H1 (cell line): ENCODE measurements around the gene SLC35F3. TPM values are rescaled to one million over a fixed set of nuclear protein-coding genes. Genes with fewer than 3 reads are reported as not detected.

Experiments
- CTCF ChIA-PET: fragments of 300-600 bp; sonication (Branson Sonifier 250); formaldehyde crosslinking; loops from one replicate; lab custom pipeline; 2021; ENCODE audit not compliant: partially characterized antibody; lab: Charles Lee
- POLR2A ChIA-PET: fragments of 300-600 bp; sonication (Branson Sonifier 250); formaldehyde crosslinking; loops from one replicate; lab custom pipeline; 2021; ENCODE audit warnings: inconsistent platforms; ENCODE audit not compliant: partially characterized antibody; lab: Charles Lee
- DNase-seq, 2 experiments: peaks; one replicate each; pipeline versions ENCODE4 v3.0.0 to v3.0.0-alpha.2; 2010 to 2022; ENCODE audit warnings: low spot score in 2 of 2, low read depth in 1 of 2, mixed read lengths in 1 of 2
- FAIRE-seq: peaks from 2 replicates; lab custom pipeline; 2011; peaks lifted over from hg19 to GRCh38; lab: Jason Lieb, UNC
- H2AFZ ChIP-seq: 2 replicates; pipeline ENCODE4 v1.8.1; 2012; ENCODE audit warnings: low read length, inconsistent platforms
- H2AK5ac ChIP-seq: 2 replicates; pipeline ENCODE4 v1.6.1; 2013; ENCODE audit warnings: low read depth, low read length
- H2BK120ac ChIP-seq: replicated peaks from 2 replicates; pipeline ENCODE3; 2013; ENCODE audit warnings: low read depth, low read length, inconsistent platforms
- H2BK12ac ChIP-seq: 2 replicates; pipeline ENCODE4 v1.6.1; 2013; ENCODE audit warnings: low read depth, low read length
- H2BK15ac ChIP-seq: 2 replicates; pipeline ENCODE4 v1.6.1; 2013; ENCODE audit warnings: low read length
- H2BK20ac ChIP-seq: 2 replicates; pipeline ENCODE4 v1.6.1; 2013; ENCODE audit warnings: low read length
- H2BK5ac ChIP-seq: 2 replicates; pipeline ENCODE4 v1.6.1; 2013; ENCODE audit warnings: low read depth, low read length
- H3K14ac ChIP-seq: 2 replicates; pipeline ENCODE4 v1.6.1; 2013; ENCODE audit warnings: inconsistent platforms; ENCODE audit not compliant: insufficient read length
- H3K18ac ChIP-seq: 2 replicates; pipeline ENCODE4 v1.6.1; 2013; ENCODE audit warnings: low read length; ENCODE audit errors: extremely low read depth
- H3K23ac ChIP-seq: 2 replicates; pipeline ENCODE4 v1.6.1; 2013; ENCODE audit warnings: inconsistent platforms; ENCODE audit not compliant: insufficient read length
- H3K23me2 ChIP-seq: 2 replicates; pipeline ENCODE4 v1.6.1; 2013; ENCODE audit warnings: low read depth, low read length
- H3K27ac ChIP-seq: 2 replicates; pipeline ENCODE4 v1.6.1; 2011; ENCODE audit warnings: low read depth, low read length, inconsistent platforms
- H3K27me3 ChIP-seq, 4 experiments: replicated peaks in 1 of 4; 1 replicate in 1 of 4; 2 replicates in 3 of 4; pipeline versions ENCODE4 v1.6.1 to v1.8.1; 2011 to 2013; ENCODE audit warnings: low read length in 3 of 4, mild to moderate bottlenecking in 3 of 4, inconsistent platforms in 2 of 4, mixed read lengths in 2 of 4, moderate library complexity in 1 of 4; ENCODE audit not compliant: control insufficient read depth in 3 of 4, insufficient read depth in 3 of 4; ENCODE audit errors: extremely low read depth in 1 of 4
- H3K36me3 ChIP-seq, 4 experiments: 2 replicates each; pipeline versions ENCODE4 v1.6.1 to v1.8.1; 2011 to 2013; ENCODE audit warnings: mild to moderate bottlenecking in 4 of 4, low read length in 3 of 4, moderate library complexity in 2 of 4, control low read depth in 1 of 4, inconsistent platforms in 1 of 4; ENCODE audit not compliant: insufficient read depth in 4 of 4, control insufficient read depth in 2 of 4
- H3K4ac ChIP-seq: replicated peaks from 2 replicates; pipeline ENCODE3; 2013; ENCODE audit warnings: low read length, low read depth, mixed read lengths, inconsistent platforms; ENCODE audit not compliant: insufficient read length
- H3K4me1 ChIP-seq, 4 experiments: replicated peaks in 1 of 4; 1 replicate in 1 of 4; 2 replicates in 3 of 4; pipeline versions ENCODE4 v1.6.1 to v1.8.1; 2011 to 2013; ENCODE audit warnings: low read length in 3 of 4, inconsistent platforms in 2 of 4, mixed read lengths in 1 of 4; ENCODE audit not compliant: insufficient read depth in 4 of 4, control insufficient read depth in 3 of 4
- H3K4me2 ChIP-seq, 2 experiments: 2 replicates each; pipeline versions ENCODE4 v1.6.1 to v1.8.1; 2011 to 2013; ENCODE audit warnings: low read depth in 2 of 2, low read length in 2 of 2, control low read depth in 1 of 2, inconsistent platforms in 1 of 2, mild to moderate bottlenecking in 1 of 2; ENCODE audit not compliant: insufficient read depth in 1 of 2
- H3K4me3 ChIP-seq, 4 experiments: fragments of 200-600, 300-600 bp in 1 of 4; sonication (generic), shearing (Covaris generic), sonication (Bioruptor Twin) in 1 of 4; 2 replicates each; pipeline versions ENCODE4 v1.5.1 to v1.8.1; 2011 to 2016; ENCODE audit warnings: low read length in 4 of 4, low read depth in 3 of 4, control low read depth in 2 of 4, inconsistent platforms in 2 of 4, mild to moderate bottlenecking in 2 of 4, mixed read lengths in 1 of 4, moderate library complexity in 1 of 4; ENCODE audit not compliant: insufficient read depth in 2 of 4; ENCODE audit errors: extremely low read depth in 1 of 4
- H3K56ac ChIP-seq: replicated peaks from 2 replicates; pipeline ENCODE3; 2013; ENCODE audit warnings: low read depth, mild to moderate bottlenecking, mixed read lengths, low read length, inconsistent platforms; ENCODE audit not compliant: insufficient read length
- H3K79me1 ChIP-seq: 2 replicates; pipeline ENCODE4 v1.6.1; 2013; ENCODE audit warnings: low read depth, low read length, control low read depth
- H3K79me2 ChIP-seq, 2 experiments: 2 replicates each; pipeline versions ENCODE4 v1.6.1 to v1.8.1; 2012 to 2013; ENCODE audit warnings: low read length in 2 of 2, mild to moderate bottlenecking in 2 of 2, inconsistent platforms in 1 of 2; ENCODE audit not compliant: insufficient read depth in 2 of 2, control insufficient read depth in 1 of 2
- H3K9ac ChIP-seq, 4 experiments: replicated peaks in 1 of 4; 1 replicate in 1 of 4; 2 replicates in 3 of 4; pipeline versions ENCODE4 v1.6.1 to v1.8.1; 2011 to 2013; ENCODE audit warnings: low read depth in 3 of 4, low read length in 3 of 4, control low read depth in 2 of 4, mild to moderate bottlenecking in 2 of 4, moderate library complexity in 2 of 4, inconsistent platforms in 1 of 4; ENCODE audit errors: extremely low read depth in 1 of 4
- H3K9me3 ChIP-seq, 2 experiments: 2 replicates each; pipeline versions ENCODE4 v1.6.1 to v1.8.1; 2012 to 2013; ENCODE audit warnings: mild to moderate bottlenecking in 2 of 2, moderate library complexity in 2 of 2, control low read depth in 1 of 2, inconsistent platforms in 1 of 2, low read depth in 1 of 2, low read length in 1 of 2, mixed read lengths in 1 of 2; ENCODE audit not compliant: insufficient read depth in 2 of 2
- H4K20me1 ChIP-seq, 2 experiments: replicated peaks in 1 of 2; 2 replicates each; pipeline versions ENCODE3 to v1.8.1; 2011 to 2013; ENCODE audit warnings: inconsistent platforms in 2 of 2, low read length in 2 of 2, mild to moderate bottlenecking in 1 of 2; ENCODE audit not compliant: insufficient read depth in 2 of 2, control insufficient read depth in 1 of 2
- H4K5ac ChIP-seq: 2 replicates; pipeline ENCODE4 v1.6.1; 2013; ENCODE audit warnings: low read length, low read depth, mixed read lengths, inconsistent platforms; ENCODE audit not compliant: insufficient read length
- H4K8ac ChIP-seq: 2 replicates; pipeline ENCODE4 v1.8.0; 2013; ENCODE audit warnings: mild to moderate bottlenecking, moderate library complexity, low read length, inconsistent platforms; ENCODE audit not compliant: insufficient read depth; ENCODE audit errors: extremely low read depth
- H4K91ac ChIP-seq: replicated peaks from 2 replicates; pipeline ENCODE3; 2013; ENCODE audit warnings: low read length, mixed read lengths, inconsistent platforms; ENCODE audit not compliant: insufficient read length
- CBX5 ChIP-seq: fragments of 300-800, 300-1000 bp; sonication (generic); IDR thresholded peaks from 2 replicates; pipeline ENCODE4 v1.7.1; 2016; ENCODE audit warnings: antibody characterized with exemption, low read length, low read depth
- KDM1A ChIP-seq: fragments of 200-600, 300-600 bp; sonication (generic); IDR thresholded peaks from 2 replicates; pipeline ENCODE4 v1.7.1; 2016; ENCODE audit warnings: mild to moderate bottlenecking, low read length, borderline replicate concordance
- PHF8 ChIP-seq: fragments of 200-600 bp; sonication (generic); conservative IDR thresholded peaks from 2 replicates; pipeline ENCODE4 v1.7.1; 2012; ENCODE audit warnings: low read depth, mild to moderate bottlenecking, inconsistent platforms, low read length, moderate library complexity
- SAP30 ChIP-seq: fragments of 300-600 bp; sonication (generic); IDR thresholded peaks from 2 replicates; pipeline ENCODE4 v1.7.1; 2012; ENCODE audit warnings: low read length, moderate library complexity, mild to moderate bottlenecking, inconsistent platforms; ENCODE audit not compliant: insufficient read depth, insufficient replicate concordance
- SRF ChIP-seq: IDR thresholded peaks from 2 replicates; pipeline ENCODE4 v1.6.1; 2011; ENCODE audit warnings: mild to moderate bottlenecking, low read depth, low read length, moderate library complexity
- TEAD4 ChIP-seq: IDR thresholded peaks from 2 replicates; pipeline ENCODE4 v1.6.1; 2012; ENCODE audit warnings: low read depth, low read length, inconsistent platforms, mixed read lengths
- WGBS, 2 experiments: shearing (Covaris generic) in 1 of 2; methylation state at CpG; one replicate each; pipeline versions ENCODE4 v1.1.6 to v1.1.7; 2013 to 2015; ENCODE audit warnings: low lambda C conversion rate in 2 of 2, mixed read lengths in 2 of 2, inconsistent platforms in 1 of 2, low coverage in 1 of 2, missing lambda C conversion rate in 1 of 2; ENCODE audit not compliant: insufficient replicate concordance in 2 of 2, insufficient coverage in 1 of 2, insufficient read length in 1 of 2; ENCODE audit errors: extremely low coverage in 1 of 2, missing lambda C conversion rate in 1 of 2; 5-methylcytosine and 5-hydroxymethylcytosine counted together
- polyA plus RNA-seq, 7 experiments: library from polyadenylated mRNA; depleted of rRNA in 3 of 7; stranded (reverse) in 5 of 7; unstranded in 2 of 7; fragments of >200 nt in 5 of 7; fragments of 200-250 nt in 2 of 7; gene quantifications; 1 replicate in 5 of 7; 2 replicates in 1 of 7; 4 replicates in 1 of 7; pipeline versions ENCODE4 v1.2.1 to v1.2.3, GENCODE V29; 2011 to 2013; ENCODE audit warnings: missing spikeins in 2 of 7, mixed read lengths in 2 of 7
- total RNA-seq: library from RNA; stranded (reverse); fragmentation: NEBNext Ultra II Directional; extraction: Animal tissue kit (Norgen Biotek cat#: 25700); gene quantifications from 2 replicates; pipeline ENCODE4 v1.2.1, GENCODE V29; 2021

Gene SLC35F3
- total and polyA plus RNA-seq, 2 of the 8 experiments (the other 6 are each of a cell fraction or from before 2014, with no cell fraction given) = 0.78 to 1.2 TPM

GRCh38 chr1:234173968-234174367 is 269.5 kb downstream of the SLC35F3 start:
- no peaks in the 10 kb centered on the region for H3K36me3 ChIP-seq
- no peak for FAIRE-seq
- WGBS, 2 experiments = 80% methylated on average over 3 of the region's 3 CpGs; no CpG with 5 or more reads in 1 of the 2 experiments
- TF ChIP-seq PHF8 = no peak
- TF ChIP-seq KDM1A = no peak
- TF ChIP-seq SRF = no peak
- TF ChIP-seq TEAD4 = no peak
- TF ChIP-seq SAP30 = no peak
- no peak for TF ChIP-seq CBX5

More at GRCh38 chr1:234173968-234174367, 269.5 kb downstream of the SLC35F3 start:
- Histone ChIP-seq H4K91ac (no peak overlapping the region), H3K79me2 (no peaks in the 10 kb centered on the region), H4K5ac (no peak overlapping the region), H3K4me2 (no peak overlapping the region), H2BK5ac (no peak overlapping the region), H4K8ac (no peak overlapping the region), H2BK15ac (no peak overlapping the region), H3K27me3 (no peaks in the 10 kb centered on the region), H3K23me2 (no peaks in the 10 kb centered on the region), H3K56ac (no peak overlapping the region), H3K79me1 (no peaks in the 10 kb centered on the region), H3K18ac (no peak overlapping the region), H2BK12ac (no peak overlapping the region), H2AFZ (no peak overlapping the region), H3K9me3 (peaks cover 0 to 3% of the 10 kb centered on the region in 2 experiments; a peak in 1 of 4 replicates), H3K14ac (no peak overlapping the region), H2AK5ac (no peak overlapping the region), H4K20me1 (no peaks in the 10 kb centered on the region), H3K23ac (no peak overlapping the region), H3K4ac (no peak overlapping the region), H3K9ac (no peak overlapping the region), H3K27ac (no peak overlapping the region), H2BK20ac (no peak overlapping the region), H3K4me1 (no peaks in the 10 kb centered on the region; a peak in 3 of 7 replicates), H2BK120ac (no peak overlapping the region), H3K4me3 (no peak overlapping the region)
- CTCF ChIA-PET = interaction anchor here (1.3 to 3.5 kb wide), 4 partner anchors 14 to 49 kb away, joined by 4 to 9 read pairs (median 6); no protein-coding TSS in a partner anchor
- POLR2A ChIA-PET = no interaction called here
- DNase-seq = no peak
